HL-60 (cell line): ENCODE measurements around the gene SPP1.
A peak's percentile ranks its signal among the peaks of the same experiment; 100 is the strongest.

ENCODE experiments used
- GABPA ChIP-seq: IDR thresholded peaks from 2 replicates; pipeline ENCODE4 v1.6.1; 2012; ENCODE audit warnings: low read depth
- POLR2AphosphoS5 ChIP-seq: IDR thresholded peaks from 2 replicates; pipeline ENCODE4 v1.6.1; 2012; ENCODE audit warnings: low read depth
- TF ChIP-seq, protein P1 (sequence below): IDR thresholded peaks from one replicate; pipeline ENCODE4 v1.5.1; 2011; ENCODE audit warnings: low read length, control low read depth, inconsistent platforms; ENCODE audit not compliant: insufficient read depth

- TF ChIP-seq, protein P1, sequence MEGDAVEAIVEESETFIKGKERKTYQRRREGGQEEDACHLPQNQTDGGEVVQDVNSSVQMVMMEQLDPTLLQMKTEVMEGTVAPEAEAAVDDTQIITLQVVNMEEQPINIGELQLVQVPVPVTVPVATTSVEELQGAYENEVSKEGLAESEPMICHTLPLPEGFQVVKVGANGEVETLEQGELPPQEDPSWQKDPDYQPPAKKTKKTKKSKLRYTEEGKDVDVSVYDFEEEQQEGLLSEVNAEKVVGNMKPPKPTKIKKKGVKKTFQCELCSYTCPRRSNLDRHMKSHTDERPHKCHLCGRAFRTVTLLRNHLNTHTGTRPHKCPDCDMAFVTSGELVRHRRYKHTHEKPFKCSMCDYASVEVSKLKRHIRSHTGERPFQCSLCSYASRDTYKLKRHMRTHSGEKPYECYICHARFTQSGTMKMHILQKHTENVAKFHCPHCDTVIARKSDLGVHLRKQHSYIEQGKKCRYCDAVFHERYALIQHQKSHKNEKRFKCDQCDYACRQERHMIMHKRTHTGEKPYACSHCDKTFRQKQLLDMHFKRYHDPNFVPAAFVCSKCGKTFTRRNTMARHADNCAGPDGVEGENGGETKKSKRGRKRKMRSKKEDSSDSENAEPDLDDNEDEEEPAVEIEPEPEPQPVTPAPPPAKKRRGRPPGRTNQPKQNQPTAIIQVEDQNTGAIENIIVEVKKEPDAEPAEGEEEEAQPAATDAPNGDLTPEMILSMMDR = peak; percentile 73
- TF ChIP-seq GABPA (no peak), POLR2AphosphoS5 (no peak)
These were observed 2.0 kb upstream of the SPP1 start for GRCh38 chr4:87973283-87974169.
